MM.1S (cell line): ENCODE data around the gene NAP1L5.

Experiments used
- EZH2 ChIP-seq: fragments of 300-600 bp; sonication (generic); optimal IDR thresholded peaks from 2 replicates; pipeline ENCODE3; 2017; ENCODE audit warnings: low read depth, mild to moderate bottlenecking, antibody characterized with exemption, low read length, mixed read lengths
- TF ChIP-seq, protein P1 (sequence below): fragments of 300-600 bp; sonication (generic); IDR thresholded peaks from 2 replicates; pipeline ENCODE4 v1.5.1; 2016; ENCODE audit warnings: antibody characterized with exemption, low read length, mixed read lengths

DNA sequence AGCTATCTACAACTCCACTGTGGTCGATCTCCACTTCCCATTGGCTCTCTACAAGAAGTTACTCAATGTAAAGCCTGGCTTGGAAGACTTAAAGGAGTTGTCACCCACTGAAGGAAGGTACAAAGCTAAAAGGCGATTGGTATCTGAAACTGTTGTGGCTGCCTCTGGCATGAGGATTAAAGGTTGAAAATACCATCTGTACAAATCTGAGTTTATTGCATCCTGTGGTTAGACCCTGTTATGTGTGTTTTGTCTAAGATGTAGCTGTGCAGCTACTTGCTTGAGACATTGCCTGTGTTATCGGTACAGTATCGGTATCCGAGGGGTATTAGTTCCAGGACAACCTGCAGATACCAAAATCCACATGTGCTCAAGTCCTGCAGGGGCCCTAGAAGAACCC is 16.4 kb downstream of the NAP1L5 start:
- TF ChIP-seq EZH2: no peak
- TF ChIP-seq, protein P1, sequence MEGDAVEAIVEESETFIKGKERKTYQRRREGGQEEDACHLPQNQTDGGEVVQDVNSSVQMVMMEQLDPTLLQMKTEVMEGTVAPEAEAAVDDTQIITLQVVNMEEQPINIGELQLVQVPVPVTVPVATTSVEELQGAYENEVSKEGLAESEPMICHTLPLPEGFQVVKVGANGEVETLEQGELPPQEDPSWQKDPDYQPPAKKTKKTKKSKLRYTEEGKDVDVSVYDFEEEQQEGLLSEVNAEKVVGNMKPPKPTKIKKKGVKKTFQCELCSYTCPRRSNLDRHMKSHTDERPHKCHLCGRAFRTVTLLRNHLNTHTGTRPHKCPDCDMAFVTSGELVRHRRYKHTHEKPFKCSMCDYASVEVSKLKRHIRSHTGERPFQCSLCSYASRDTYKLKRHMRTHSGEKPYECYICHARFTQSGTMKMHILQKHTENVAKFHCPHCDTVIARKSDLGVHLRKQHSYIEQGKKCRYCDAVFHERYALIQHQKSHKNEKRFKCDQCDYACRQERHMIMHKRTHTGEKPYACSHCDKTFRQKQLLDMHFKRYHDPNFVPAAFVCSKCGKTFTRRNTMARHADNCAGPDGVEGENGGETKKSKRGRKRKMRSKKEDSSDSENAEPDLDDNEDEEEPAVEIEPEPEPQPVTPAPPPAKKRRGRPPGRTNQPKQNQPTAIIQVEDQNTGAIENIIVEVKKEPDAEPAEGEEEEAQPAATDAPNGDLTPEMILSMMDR: no peak
